ENCODE measurements around the gene THNSL1.

Gene THNSL1

DNA sequence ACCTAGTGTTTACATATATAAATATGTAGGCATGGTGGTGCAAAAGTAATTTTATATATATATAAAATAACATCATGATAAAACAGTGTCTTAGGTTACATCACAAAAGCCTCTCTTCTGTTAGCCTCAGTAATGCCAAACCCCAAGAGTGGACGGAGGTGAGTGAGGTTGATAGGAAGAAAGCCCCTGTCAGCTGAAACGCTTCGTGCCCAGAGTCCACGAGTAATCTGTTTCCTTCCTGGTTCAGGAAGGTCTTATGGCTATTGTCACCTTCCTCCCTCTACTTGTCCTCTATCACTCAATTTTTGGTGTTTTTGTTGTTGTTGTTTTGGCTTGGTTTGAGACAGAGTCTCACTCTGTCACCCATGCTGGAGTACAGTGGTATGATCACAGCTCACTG is 41.5 kb downstream of the THNSL1 start:
- ChIA-PET POLR2A (ENCODE audit: low non-redundant PET) (no interaction called here), CTCF (no interaction called here)
- H3K27ac ChIP-seq = no peak overlapping the region
- no peak for DNase-seq (ENCODE audit: low spot score)
- TF ChIP-seq, protein P1, sequence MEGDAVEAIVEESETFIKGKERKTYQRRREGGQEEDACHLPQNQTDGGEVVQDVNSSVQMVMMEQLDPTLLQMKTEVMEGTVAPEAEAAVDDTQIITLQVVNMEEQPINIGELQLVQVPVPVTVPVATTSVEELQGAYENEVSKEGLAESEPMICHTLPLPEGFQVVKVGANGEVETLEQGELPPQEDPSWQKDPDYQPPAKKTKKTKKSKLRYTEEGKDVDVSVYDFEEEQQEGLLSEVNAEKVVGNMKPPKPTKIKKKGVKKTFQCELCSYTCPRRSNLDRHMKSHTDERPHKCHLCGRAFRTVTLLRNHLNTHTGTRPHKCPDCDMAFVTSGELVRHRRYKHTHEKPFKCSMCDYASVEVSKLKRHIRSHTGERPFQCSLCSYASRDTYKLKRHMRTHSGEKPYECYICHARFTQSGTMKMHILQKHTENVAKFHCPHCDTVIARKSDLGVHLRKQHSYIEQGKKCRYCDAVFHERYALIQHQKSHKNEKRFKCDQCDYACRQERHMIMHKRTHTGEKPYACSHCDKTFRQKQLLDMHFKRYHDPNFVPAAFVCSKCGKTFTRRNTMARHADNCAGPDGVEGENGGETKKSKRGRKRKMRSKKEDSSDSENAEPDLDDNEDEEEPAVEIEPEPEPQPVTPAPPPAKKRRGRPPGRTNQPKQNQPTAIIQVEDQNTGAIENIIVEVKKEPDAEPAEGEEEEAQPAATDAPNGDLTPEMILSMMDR (conservative IDR thresholded peaks at IDR 0.05; ENCODE audit: low read depth) = no peak

DNA sequence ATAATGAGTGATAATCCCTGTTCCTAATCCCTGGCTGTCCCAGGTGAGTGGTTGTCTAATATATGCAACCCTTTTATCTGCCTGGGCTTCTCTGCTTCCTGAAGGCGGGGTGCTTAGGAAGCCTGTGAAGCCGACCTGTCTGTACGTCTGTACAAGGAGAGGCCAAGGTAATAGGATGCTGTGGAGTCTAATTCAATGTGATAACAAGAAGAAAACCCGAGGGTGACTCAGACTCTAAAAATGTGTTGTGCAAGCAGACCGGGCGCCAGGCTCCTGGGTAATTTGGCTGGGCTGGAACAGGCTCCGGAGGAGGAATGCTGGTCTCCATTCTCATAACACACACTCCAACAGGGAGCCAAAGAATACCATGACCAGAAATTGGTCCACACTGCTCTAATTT is 43.6 kb downstream of the THNSL1 start:
- POLR2A ChIA-PET (ENCODE audit: low non-redundant PET) = no interaction called here

DNA sequence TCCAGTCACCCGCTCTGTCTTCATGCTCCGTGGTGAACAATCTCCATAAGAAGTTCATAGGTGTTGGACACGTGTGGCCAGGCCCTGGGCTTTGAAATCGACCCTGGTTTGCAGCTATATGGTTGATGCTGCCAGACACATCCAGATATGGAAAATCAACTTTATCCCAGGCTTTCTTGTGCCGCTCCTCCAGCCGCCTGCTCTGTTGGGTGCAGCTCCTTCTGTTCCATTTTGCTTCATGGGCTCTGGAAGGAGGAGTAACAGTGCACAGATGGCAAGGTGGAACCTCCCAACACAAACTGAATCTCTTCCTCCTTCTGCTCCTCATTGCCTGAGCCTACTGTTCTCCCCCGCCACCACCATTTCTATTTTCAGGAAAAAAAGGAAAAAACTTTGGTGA is 44.7 kb downstream of the THNSL1 start:
- DNase-seq (ENCODE audit: low spot score) = no peak
- POLR2A ChIA-PET (ENCODE audit: low non-redundant PET) = no interaction called here
- CTCF ChIA-PET = no interaction called here
- TF ChIP-seq, protein P1 (conservative IDR thresholded peaks at IDR 0.05; ENCODE audit: low read depth) = no peak
- peak overlapping the region; percentile 96 for H3K27ac ChIP-seq

More for the DNA sequence above, 43.6 kb downstream of the THNSL1 start:
- H3K27ac ChIP-seq = peak overlapping the region; percentile 96
- CTCF ChIA-PET = no interaction called here
- peak; percentile 90 for DNase-seq (ENCODE audit: low spot score)
- TF ChIP-seq, protein P1 (conservative IDR thresholded peaks at IDR 0.05; ENCODE audit: low read depth) = no peak

DNA sequence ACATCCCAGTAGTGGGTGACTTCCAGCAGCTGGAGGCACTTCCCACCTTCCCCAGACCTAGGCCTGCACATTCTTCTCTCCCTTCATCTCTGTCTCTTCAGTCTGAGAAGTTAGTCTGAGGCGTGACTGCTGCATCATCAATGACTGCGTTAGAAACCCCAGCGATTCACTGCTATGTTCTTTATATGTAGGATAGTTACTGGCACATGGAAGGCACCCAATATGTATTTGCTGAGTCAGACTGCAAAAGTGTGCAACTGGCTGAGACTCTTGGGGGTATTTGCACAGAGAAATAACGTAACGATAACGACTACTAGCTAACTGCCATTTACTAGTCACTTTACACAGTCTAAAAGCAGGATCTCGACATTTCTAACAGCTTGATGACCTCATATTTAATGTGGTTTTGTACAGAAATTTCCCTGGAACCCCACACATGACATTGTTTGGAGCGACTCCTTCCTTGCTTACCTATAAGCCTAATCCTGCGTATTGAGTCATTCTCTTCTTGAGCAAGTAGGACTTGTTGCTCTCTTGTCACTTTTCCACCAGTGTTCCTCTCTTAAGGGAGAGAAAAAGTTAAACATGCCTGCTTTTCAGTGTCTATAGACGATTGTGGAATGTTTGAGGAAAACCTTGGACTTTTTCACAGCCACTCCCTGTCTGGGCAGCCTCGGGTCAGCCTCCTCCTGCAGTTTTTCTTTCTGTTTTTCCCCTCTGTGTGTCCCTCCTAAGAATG is 45.5 kb downstream of the THNSL1 start:
- no peak for DNase-seq (ENCODE audit: low spot score)
- POLR2A ChIA-PET (ENCODE audit: low non-redundant PET) = interaction anchor here (1.0 kb wide), 1 partner anchor 338 kb away, joined by 3 read pairs; the partner anchor contains the start of gene ARHGAP21

DNA sequence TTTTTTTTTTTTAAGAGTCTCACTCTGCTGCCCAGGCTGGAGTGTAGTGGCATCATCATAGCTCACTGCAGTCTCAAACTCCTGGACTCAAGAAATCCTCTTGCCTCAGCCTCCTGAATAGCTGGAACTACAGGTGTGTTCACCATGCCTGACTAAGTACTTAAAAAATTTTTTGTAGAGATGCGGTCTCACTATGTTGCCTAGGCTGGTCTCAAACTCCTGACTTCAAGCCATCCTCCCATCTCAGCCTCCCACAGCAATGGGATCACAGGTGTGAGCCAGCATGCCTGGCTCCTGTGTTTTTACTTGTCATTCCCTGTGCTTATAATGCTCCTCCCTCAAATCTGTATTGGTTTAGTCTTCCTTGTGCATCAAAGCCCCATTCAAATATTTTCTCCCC is 46.7 kb downstream of the THNSL1 start:
- TF ChIP-seq, protein P1 (conservative IDR thresholded peaks at IDR 0.05; ENCODE audit: low read depth) = no peak
- ChIA-PET POLR2A (ENCODE audit: low non-redundant PET) (no interaction called here), CTCF (no interaction called here)
- H3K27ac ChIP-seq = peak overlapping the region; percentile 96
- DNase-seq (ENCODE audit: low spot score) = no peak

More for the DNA sequence above, 45.5 kb downstream of the THNSL1 start:
- CTCF ChIA-PET = no interaction called here
- peak overlapping the region; percentile 96 for H3K27ac ChIP-seq
- TF ChIP-seq, protein P1 (conservative IDR thresholded peaks at IDR 0.05; ENCODE audit: low read depth) = no peak

DNA sequence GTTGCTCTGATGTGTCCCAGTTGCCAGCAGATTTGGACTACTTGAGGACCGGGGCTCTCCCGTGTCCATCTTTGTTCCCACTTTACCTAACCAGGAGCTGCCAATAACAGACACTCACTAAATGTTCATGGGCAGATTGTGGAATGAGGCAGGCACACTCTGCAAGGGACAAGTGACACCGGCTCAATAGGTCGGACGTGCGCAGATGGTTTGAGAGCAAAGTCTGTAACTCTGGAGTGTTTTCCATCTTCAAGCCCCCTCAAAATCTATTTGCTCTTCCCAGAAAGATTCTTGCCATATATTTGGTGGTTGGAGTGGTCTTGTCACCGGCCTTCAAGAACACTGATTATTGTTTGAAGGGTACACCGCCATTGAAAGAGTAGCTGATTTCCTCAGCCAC is 47.2 kb downstream of the THNSL1 start:
- POLR2A ChIA-PET (ENCODE audit: low non-redundant PET) = no interaction called here
- TF ChIP-seq, protein P1 (conservative IDR thresholded peaks at IDR 0.05; ENCODE audit: low read depth) = no peak
- H3K27ac ChIP-seq = peak overlapping the region; percentile 96; the same call in 1 of the 2 replicates
- DNase-seq (ENCODE audit: low spot score) = no peak
- CTCF ChIA-PET = no interaction called here

All from RWPE1 (cell line).